ENCODE data around the gene SORL1.

Gene SORL1

GRCh38 chr11:121566279-121567168 is 114.4 kb downstream of the SORL1 start:
- DNase-seq, result peak; percentile 28

GRCh38 chr11:121567995-121568394 is 115.9 kb downstream of the SORL1 start:
- no peak for DNase-seq

- peak; percentile 22 for DNase-seq
Observed at GRCh38 chr11:121569332-121570299, 117.5 kb downstream of the SORL1 start.

- DNase-seq, result no peak
Observed at GRCh38 chr11:121570453-121570852, 118.3 kb downstream of the SORL1 start.

- DNase-seq, result peak; percentile 35
Observed at GRCh38 chr11:121571506-121571905, 119.4 kb downstream of the SORL1 start.

DNA sequence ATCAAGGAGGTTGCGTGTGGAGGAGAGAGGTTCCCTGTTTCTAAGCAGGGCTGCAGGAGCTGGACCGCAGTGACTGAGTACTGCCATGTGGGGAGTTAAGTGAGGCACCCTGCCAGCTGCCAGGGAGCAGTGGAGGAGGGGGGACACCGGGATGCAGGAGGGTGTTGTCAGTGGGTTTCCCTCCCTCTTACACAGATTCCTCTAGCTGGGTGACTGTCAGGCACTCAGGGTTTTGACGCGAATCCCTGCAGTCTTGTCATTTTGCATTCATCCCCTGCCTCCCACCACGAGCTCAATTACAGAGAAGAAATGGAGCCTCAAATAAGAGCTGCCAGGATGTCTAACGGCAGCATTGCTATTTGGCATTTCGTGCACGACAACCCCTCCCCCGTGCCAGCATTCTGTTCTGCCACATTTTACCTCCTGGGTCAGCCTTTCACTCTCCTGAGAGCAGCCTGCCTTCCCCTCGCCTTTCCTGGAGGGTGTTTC is 120.5 kb downstream of the SORL1 start:
- peak; percentile 36 for DNase-seq

DNA sequence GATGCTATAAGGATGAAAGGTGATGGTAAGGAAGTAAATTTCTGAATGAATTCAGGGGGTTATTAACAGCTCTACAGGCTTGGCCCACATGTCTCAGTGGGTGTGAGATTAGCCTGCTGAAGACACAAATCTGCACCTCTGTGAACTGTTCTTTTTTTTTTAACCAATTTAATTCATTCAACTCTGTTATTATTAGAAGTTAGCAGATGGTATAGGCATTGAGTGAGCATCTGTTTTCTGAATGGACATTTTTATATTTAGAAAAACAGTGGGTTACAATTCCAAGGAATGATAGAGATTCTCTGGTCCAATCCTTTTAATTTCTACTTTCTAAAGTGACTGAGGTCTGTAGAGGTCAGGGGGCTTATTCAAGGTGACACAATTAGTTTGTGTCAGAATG is 122.7 kb downstream of the SORL1 start:
- no peak for DNase-seq

GRCh38 chr11:121575250-121575962 is 123.3 kb downstream of the SORL1 start:
- peak; percentile 45 for DNase-seq

- DNase-seq, result peak; percentile 8
Observed at GRCh38 chr11:121575963-121576290, 123.8 kb downstream of the SORL1 start.

- peak; percentile 13 for DNase-seq
Observed at GRCh38 chr11:121576531-121576930, 124.4 kb downstream of the SORL1 start.

- DNase-seq, result peak; percentile 23
Observed at GRCh38 chr11:121577106-121577848, 125.2 kb downstream of the SORL1 start.

DNA sequence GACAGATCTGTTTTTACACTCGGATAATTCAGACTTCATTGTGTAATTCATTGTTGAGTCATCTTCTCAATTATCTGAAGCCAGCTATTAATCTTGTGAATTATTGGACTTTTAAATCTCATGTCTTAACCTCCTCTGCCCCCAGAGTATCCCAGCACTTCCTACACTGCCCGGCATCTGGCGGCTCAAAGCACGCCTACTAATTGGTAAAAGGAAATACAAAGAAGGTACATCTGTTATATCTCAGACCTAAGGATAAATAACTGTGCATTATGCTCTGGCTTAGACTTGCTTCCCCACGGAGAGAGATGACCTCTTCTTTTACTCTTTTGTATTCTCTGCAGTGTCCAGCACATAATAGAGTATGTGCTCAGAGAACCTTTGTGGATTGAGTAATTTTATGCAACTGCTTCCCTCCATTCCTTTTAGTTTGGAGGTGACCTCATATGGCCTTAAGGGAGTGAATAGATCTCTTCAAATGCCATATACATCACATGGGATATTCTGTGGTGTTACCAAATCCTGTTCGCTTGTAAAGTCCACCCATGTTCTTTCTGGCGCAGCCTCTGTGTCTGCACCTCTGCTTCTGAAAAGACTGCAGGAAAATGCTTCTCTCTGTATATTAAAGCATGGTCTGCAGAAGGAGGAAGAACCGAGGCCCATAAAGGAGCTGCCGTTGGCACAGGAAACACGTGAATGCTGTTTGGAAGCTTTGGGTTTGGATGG is 126.3 kb downstream of the SORL1 start:
- peak; percentile 13 for DNase-seq

DNA sequence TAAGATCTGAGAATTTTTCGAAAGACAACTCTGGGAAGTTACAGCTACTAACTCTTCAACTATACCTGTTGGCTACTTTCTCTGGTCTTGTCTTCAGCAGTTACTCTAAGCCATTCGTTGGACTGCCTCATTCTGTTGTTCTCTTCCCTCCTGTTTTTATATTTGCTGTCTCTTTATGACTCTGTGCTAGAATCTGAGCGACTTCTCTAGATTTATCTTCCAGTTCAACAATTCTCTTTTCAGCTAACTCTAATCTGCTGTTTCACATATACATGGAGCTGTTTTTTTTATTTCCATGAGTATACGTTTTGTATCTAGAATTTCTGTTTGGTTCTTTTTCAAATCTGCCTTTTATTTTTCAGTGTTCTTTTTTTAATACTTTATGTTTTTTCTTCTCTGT is 128.0 kb downstream of the SORL1 start:
- no peak for DNase-seq

- no peak for DNase-seq
Observed at GRCh38 chr11:121581607-121582006, 129.5 kb downstream of the SORL1 start.

- DNase-seq, result peak; percentile 9
Observed at GRCh38 chr11:121582296-121582695, 130.2 kb downstream of the SORL1 start.

DNA sequence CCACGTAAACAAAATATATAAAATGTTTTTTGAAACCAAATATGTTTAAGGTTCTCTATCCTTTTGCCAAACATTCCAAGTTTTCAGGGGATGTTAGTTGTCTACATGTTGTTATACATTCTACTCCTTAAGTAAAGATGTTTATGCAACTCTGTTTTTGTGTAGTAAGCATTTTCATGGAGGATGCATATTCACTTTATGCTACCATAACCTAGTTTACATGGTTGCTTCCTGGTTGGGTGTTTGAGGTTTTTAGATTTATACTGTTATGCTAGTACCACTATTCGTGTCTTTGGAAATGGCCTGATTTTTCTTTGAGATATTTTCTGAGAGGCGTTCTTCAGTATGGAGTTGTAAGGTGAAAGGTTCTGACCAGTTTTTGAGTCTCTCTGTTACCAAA is 131.7 kb downstream of the SORL1 start:
- DNase-seq, result no peak

DNA sequence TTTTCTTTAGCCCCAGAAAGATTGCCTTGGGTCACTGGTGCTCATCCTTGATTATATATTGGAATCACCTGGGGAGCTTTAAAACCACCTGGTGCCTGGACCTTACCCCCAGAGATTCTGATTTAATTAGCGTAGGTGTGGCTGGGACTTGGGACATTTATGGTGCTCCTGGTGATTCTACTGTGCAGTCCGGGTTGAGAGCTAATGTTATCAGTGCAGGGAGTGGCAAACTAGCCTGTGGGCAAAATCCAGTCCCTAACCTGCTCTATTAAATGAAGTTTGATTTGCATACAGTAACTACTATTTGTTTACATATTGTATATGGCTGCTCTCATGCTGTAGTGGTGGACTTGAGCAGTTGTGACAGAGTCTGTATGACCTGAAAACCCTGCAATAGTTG is 134.6 kb downstream of the SORL1 start:
- DNase-seq, result no peak

DNA sequence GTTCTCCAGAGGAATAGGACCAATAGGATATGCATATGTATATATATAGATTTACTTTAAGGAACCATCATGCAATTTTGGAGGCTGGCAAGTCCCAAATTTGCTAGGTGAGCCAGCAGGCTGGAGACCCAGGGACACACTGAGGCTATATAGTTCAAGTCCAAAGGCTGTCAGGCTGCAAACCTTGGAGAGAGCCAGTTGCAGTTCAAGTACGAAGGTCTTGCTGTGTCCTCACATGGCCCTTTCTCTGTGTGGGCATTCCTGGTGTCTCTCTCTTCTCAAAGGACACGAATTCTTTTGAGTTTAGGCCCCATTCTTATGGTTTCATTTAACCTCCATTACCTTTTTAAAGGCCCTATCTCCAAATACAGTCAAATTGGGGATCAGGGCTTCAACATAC is 135.1 kb downstream of the SORL1 start:
- no peak for DNase-seq

DNA sequence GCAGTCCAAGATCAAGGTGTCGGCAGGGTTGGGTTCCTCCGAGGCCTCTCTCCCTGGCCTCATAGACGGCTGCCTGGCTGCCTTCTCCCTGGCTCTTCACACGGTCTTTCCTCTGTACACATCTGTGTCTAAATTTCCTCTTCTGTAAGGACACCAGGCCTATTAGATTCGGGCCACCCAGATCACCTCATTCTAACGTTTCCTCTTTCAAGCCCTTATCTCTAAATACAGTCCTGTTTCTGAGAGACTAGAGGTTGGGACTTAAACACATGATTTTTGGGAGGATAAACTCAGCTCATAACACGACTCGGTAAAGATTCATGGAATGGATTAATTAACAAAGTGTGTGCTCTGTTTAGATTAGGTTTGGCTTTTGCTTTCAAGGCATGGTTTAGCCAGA is 136.6 kb downstream of the SORL1 start:
- DNase-seq, result no peak

GRCh38 chr11:121589946-121590537 is 137.9 kb downstream of the SORL1 start:
- DNase-seq, result no peak

DNA sequence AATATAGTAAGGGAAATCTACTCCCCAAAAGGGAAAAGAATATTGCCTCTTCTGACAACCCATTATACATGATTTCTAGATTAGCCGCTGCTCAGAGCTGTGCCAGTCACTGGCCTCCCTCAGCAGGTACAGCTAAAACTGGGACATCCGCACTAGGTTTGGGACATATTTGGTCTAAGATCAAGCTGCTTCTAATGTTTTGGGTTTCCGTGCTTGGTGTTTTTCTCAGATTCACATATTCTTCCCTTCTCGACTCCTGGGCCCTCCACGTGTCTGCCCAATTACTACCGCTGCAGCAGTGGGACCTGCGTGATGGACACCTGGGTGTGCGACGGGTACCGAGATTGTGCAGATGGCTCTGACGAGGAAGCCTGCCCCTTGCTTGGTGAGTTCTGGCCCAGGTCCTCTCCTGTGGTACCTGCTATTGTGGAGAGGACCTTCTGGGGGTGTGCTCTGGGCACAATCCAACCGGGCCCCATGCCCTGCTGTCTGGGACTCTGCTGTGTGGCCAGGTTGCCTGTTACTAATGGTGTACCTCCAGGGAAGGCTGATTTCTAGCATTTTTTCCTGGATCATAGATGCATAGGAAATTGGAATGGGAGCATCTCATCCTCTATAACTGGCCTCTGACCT is 138.8 kb downstream of the SORL1 start:
- DNase-seq, result no peak

Measured in islet precursor cell (in vitro differentiated cells).